COLO829 (cell line): ENCODE data around the gene NEUROD4.
"Not testable (repeated sequence)": the region's sequence is repeated elsewhere in the genome, so short reads cannot be mapped to it uniquely, and the experiment has no call there.

Experiments
- DNase-seq: peaks from one replicate; pipeline ENCODE4 v3.0.0; 2012; ENCODE audit warnings: low spot score

NEUROD4 gene, protein sequence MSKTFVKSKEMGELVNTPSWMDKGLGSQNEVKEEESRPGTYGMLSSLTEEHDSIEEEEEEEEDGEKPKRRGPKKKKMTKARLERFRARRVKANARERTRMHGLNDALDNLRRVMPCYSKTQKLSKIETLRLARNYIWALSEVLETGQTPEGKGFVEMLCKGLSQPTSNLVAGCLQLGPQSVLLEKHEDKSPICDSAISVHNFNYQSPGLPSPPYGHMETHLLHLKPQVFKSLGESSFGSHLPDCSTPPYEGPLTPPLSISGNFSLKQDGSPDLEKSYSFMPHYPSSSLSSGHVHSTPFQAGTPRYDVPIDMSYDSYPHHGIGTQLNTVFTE

GRCh38 chr12:55019784-55020183, at the start of gene NEUROD4:
Gene NEUROD4 (plus strand): TSS chr12:55019974. CDS start chr12:55026440, 6,466 bp downstream.
- peak; percentile 71 for DNase-seq

DNA sequence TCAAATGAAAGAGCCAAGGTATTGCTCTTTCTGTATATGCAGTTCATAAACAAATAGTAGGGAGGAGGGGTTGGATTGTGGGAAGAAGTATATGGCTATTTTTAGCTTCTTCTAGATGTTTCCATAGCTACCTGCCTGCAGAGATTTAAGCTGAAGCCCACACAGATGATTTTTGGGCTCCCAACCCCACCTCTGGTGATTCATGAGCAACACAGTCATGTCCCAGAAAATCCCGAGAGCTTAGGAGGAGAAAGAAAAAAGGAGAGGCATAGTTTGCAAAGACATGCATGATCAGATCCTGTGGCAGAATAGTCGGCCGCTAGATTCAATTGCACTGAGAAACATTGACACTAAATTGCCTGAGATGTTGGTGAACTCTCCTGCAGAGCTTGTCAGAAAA, 49.0 kb upstream of the NEUROD4 start:
- no peak for DNase-seq

- no peak for DNase-seq
These were observed 46.2 kb upstream of the NEUROD4 start for GRCh38 chr12:54973556-54973955.

- no peak for DNase-seq
These were observed 45.5 kb upstream of the NEUROD4 start for GRCh38 chr12:54974279-54974678.

- no peak for DNase-seq
These were observed 44.5 kb upstream of the NEUROD4 start for GRCh38 chr12:54975272-54975671.

GRCh38 chr12:54975875-54976274, 43.9 kb upstream of the NEUROD4 start:
- DNase-seq = no peak

DNA sequence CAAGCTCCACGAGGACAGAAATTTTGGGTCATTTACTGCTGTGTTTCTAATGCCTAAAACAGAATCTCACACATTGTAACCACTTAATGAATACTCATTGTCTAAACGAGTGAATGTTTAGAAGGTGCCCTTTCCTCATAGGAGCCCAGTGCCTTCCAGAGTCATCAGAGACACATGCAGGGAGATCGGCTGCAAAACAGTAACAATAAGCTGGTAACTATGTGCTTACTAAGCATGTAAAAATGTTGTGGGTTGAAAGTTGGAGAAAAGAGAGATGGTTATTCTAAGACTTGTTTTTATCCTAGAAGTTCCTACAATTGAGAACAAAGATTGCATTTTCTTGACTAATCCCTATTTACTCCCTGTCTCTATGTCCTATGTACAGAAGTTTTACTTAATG, 42.6 kb upstream of the NEUROD4 start:
- DNase-seq = peak; percentile 37

DNA sequence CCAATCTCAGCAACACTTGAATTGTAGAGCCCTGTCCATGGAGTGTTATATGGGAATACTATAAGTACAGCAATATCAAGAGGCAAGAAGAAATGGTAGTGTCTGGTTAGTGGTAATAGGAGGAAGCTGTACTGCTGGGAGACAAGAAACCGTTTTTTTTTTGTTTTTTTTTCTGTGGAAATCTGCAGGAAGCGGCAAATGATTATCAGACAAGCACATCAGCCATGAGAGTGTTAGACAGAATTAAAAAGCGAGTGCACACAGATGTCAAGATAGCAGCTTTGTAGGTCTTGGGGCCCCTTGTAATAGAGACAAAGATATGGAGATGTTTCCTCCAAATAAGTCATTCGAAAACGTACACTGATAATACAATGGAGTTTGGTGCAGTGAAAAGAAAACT, 41.9 kb upstream of the NEUROD4 start:
- DNase-seq = no peak

DNA sequence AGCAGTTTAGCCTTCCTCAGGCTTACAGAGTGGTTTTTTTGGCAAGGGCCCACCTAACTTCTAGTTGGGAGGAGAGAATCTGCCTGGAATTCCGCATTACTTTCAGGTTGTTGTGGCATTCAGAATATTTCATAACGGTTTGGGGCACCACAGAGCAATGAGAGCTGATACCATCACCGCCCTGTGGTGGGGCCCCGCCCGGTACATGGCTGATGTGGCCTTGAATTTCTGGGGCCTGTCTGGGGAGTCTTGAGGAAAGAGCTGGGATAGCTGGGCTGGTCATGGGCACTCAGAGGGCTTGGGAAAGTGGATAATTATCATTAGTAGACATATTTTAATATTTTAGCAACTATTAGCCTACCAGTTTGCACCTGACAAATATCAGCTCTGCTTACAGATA, 39.4 kb upstream of the NEUROD4 start:
- DNase-seq = no peak

DNA sequence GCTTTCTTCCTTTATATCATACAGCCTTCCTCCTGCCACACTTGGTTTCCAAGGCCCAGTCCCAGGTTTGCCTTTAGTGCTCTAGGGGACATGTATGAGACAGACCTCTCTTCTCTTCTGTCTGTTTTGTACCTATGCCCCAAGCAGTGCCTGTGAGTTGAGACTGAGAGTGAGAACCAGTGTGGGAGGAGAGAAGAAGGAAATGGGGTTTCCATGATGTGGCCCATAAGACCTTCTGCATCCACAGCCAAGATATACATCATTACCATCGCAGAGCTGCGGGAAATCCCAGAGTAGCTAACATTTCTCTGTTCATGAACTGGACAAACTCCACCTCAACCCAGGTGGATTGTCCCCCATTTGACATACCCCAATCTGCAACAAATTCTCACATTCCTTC, 38.0 kb upstream of the NEUROD4 start:
- no peak for DNase-seq

GRCh38 chr12:54983536-54984101, 36.2 kb upstream of the NEUROD4 start:
- no peak for DNase-seq

DNA sequence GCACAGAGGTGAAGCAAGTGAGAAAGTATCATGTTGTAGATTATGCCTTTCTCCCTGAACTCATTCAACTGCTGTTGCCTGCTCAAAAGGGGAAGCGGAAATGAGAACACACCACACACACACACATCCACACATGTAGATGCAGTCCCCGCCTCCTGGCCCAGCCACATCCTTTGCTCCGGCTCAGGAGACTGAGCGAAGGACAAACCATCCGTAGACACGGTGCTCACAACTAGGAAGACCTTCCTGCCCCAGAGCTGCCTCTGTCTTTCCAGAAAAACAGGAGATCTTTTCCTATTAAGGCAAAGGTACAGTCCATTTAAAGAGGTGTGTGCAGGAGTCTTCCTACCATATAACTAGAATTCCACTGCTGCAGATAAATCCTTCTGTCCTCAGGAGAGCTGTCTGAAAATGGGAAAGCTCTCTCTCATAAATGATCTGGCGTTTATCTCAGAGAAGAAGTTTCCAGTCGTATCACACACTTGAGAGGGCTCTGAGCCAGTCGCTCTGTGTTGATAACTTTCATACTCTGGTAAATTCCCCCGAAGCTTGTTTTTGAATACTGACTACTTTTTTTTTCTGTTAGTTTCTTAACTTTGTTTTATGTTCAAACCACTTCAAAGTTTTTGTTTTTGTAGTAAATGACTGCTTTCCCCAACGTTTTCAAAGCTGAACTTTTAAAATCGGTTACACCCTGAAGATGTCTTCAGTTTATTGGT, 35.0 kb upstream of the NEUROD4 start, which contains the start of gene TESPA1:
TSS of gene TESPA1 (minus strand) at position 105 of the 719 bp plus-strand sequence. CDS start 10,200 bp downstream, outside the sequence.
- no peak for DNase-seq

DNA sequence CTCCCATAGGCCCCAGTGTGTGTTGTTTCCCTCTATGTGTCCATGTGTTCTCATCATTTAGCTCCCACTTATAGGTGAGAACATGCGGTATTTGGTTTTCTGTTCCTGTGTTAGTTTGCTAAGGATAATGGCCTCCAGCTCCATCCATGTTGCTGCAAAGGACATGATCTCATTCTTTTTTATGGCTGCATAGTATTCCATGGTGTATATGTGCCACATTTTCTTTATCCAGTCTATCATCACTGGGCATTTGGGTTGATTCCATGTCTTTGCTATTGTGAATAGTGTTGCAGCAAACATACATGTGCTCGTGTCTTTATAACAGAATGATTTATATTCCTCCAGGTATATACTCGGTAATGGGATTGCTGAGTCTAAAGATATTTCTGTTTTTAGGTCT, 33.0 kb upstream of the NEUROD4 start:
- not testable (repeated sequence) for DNase-seq

DNA sequence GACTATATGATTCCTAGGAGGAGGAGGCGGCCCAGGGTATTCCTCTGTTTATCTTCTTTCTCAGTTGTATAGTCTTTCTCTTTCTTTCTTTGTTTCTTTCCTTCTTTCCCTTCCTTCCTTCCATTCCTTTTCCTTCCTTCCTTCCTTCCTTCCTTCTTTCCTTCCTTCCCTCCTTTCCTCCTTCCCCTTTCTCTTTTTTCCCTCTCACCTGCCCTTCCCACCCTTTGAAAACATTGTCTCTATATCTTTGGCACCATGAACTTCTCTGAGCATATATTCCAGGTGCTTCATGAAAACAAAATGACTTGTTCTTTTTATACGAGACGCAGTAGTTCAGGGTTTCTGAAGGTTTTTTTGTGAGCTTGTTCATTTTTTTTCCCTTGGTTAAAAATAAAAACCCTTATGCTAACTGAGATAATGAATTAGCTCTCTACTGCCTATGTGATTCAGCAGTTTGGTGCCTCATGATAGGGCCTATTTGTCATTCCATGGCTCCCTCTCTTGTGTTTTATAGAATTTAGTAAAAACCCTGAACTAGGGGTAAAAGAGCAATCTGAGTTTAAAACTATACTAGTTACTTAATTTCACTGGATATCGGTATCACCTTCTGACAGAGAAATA, 32.1 kb upstream of the NEUROD4 start:
- DNase-seq = no peak

- no peak for DNase-seq
These were observed 31.2 kb upstream of the NEUROD4 start for GRCh38 chr12:54988402-54989054.

- DNase-seq = no peak
These were observed 29.9 kb upstream of the NEUROD4 start for GRCh38 chr12:54989829-54990228.

GRCh38 chr12:54991161-54991990, 28.4 kb upstream of the NEUROD4 start:
- DNase-seq = no peak

DNA sequence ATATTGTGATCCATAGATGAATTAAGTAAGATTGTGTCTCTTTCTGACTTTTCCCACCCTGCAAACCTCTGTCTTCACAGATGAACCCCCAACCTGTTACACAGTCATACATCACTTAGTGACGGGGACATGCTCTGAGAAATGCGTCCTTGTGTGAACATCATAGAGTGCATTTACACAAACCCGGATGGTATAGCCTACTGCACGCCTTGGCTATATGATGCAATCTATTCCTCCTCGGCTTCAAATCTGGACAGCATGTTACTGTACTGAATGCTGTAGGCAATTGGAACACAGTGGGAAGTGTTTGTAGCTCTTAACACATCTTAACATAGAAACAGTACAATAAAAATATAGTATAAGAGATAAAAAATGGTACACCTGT, 27.8 kb upstream of the NEUROD4 start:
- DNase-seq = no peak

- DNase-seq = peak; percentile 56
These were observed 26.5 kb upstream of the NEUROD4 start for GRCh38 chr12:54993181-54993835.

DNA sequence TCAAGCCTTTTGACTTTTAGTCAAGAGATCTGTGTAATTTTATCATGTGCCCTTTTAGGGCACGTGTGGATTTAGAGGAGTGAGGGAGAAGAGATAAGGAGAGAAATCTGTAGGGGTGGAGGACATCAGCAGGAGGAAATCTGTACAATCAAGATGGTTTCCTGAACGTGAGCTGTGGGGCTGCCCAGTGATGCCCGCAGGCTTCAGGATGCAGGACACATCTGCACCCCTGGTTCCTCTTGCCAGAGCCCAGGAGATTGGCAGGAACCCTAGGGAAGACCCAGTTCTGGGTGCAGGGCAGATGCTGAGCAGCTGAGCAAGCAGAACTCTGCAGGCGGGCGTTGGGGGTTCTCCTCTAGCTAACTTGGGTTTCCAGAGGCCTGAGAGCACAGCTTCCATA, 23.6 kb upstream of the NEUROD4 start:
- no peak for DNase-seq
